ENCODE measurements around the gene PRODH2.

PRODH2 gene

GRCh38 chr19:35753634-35754369 lies 58.8 kb downstream of the PRODH2 start:
- peaks cover 4 to 45% of the 10 kb centered on the region in 2 donors for H3K4me1 ChIP-seq (ENCODE audit: control insufficient read depth in 1 of 2, insufficient read depth in 2 of 2, low read length in 2 of 2)
- H3K36me3 ChIP-seq (ENCODE audit: control insufficient read depth in 1 of 2, insufficient read depth in 2 of 2, low read length in 2 of 2): peaks cover 13 to 32% of the 10 kb centered on the region in 2 donors
- no peak overlapping the region for H3K27ac ChIP-seq (ENCODE audit: low read length)
- no peaks in the 10 kb centered on the region for H3K27me3 ChIP-seq (ENCODE audit: low read depth, low read length)
- no peaks in the 10 kb centered on the region for H3K9me3 ChIP-seq (ENCODE audit: control insufficient read depth in 1 of 2, low read length in 2 of 2)
- no peak overlapping the region for H3K4me3 ChIP-seq (ENCODE audit: low read depth in 1 of 2, low read length in 2 of 2)

GRCh38 chr19:35752746-35753350 lies 59.8 kb downstream of the PRODH2 start:
- H3K4me1 ChIP-seq (ENCODE audit: control insufficient read depth in 1 of 2, insufficient read depth in 2 of 2, low read length in 2 of 2): peaks cover 4 to 43% of the 10 kb centered on the region in 2 donors
- no peak overlapping the region for H3K27ac ChIP-seq (ENCODE audit: low read length)
- no peaks in the 10 kb centered on the region for H3K27me3 ChIP-seq (ENCODE audit: low read depth, low read length)
- no peak overlapping the region for H3K4me3 ChIP-seq (ENCODE audit: low read depth in 1 of 2, low read length in 2 of 2)
- H3K9me3 ChIP-seq (ENCODE audit: control insufficient read depth in 1 of 2, low read length in 2 of 2): no peaks in the 10 kb centered on the region
- H3K36me3 ChIP-seq (ENCODE audit: control insufficient read depth in 1 of 2, insufficient read depth in 2 of 2, low read length in 2 of 2): peaks cover 13 to 32% of the 10 kb centered on the region in 2 donors

GRCh38 chr19:35751839-35752745 lies 60.6 kb downstream of the PRODH2 start:
- Histone ChIP-seq H3K4me3 (ENCODE audit: low read depth in 1 of 2, low read length in 2 of 2) (no peak overlapping the region), H3K9me3 (ENCODE audit: control insufficient read depth in 1 of 2, low read length in 2 of 2) (no peaks in the 10 kb centered on the region), H3K4me1 (ENCODE audit: control insufficient read depth in 1 of 2, insufficient read depth in 2 of 2, low read length in 2 of 2) (peaks cover 3 to 42% of the 10 kb centered on the region in 2 donors), H3K27ac (ENCODE audit: low read length) (no peak overlapping the region), H3K36me3 (ENCODE audit: control insufficient read depth in 1 of 2, insufficient read depth in 2 of 2, low read length in 2 of 2) (peaks cover 13 to 30% of the 10 kb centered on the region in 2 donors), H3K27me3 (ENCODE audit: low read depth, low read length) (no peaks in the 10 kb centered on the region)

GRCh38 chr19:35750167-35750566 lies 62.5 kb downstream of the PRODH2 start:
- H3K9me3 ChIP-seq (ENCODE audit: control insufficient read depth in 1 of 2, low read length in 2 of 2): no peaks in the 10 kb centered on the region
- no peak overlapping the region for H3K27ac ChIP-seq (ENCODE audit: low read length)
- peaks cover 5 to 47% of the 10 kb centered on the region in 2 donors for H3K4me1 ChIP-seq (ENCODE audit: control insufficient read depth in 1 of 2, insufficient read depth in 2 of 2, low read length in 2 of 2)
- peaks cover 13 to 28% of the 10 kb centered on the region in 2 donors for H3K36me3 ChIP-seq (ENCODE audit: control insufficient read depth in 1 of 2, insufficient read depth in 2 of 2, low read length in 2 of 2)
- H3K4me3 ChIP-seq (ENCODE audit: low read depth in 1 of 2, low read length in 2 of 2): no peak overlapping the region
- no peaks in the 10 kb centered on the region for H3K27me3 ChIP-seq (ENCODE audit: low read depth, low read length)

Data from muscle layer of duodenum (tissue), 2 donors.